ENCODE measurements around the gene HPS4.

GRCh38 chr22:26457661-26458272 lies 25.8 kb downstream of the HPS4 start:
- TF ChIP-seq CTCF (IDR thresholded peaks at IDR 0.05) (no peak), POLR2A (IDR thresholded peaks at IDR 0.05) (no peak)

Data from heart left ventricle (tissue), 13 donors.